Stimulated activated CD8-positive, alpha-beta memory T cell treated with anti-CD3 and anti-CD28 coated beads, Interleukin-7, amount 100 ng/mL, for 24 hours (primary cell): ENCODE measurements around the gene NEK6.

Experiments
- DNase-seq: peaks from one replicate; pipeline ENCODE4 v3.0.0-alpha.2; 2020; ENCODE audit warnings: low read depth

The NEK6 gene

GRCh38 chr9:124354346-124355038 is 96.7 kb downstream of the NEK6 start:
- no peak for DNase-seq

GRCh38 chr9:124355039-124355940 is 97.5 kb downstream of the NEK6 start:
- DNase-seq = no peak

- no peak for DNase-seq
Observed at GRCh38 chr9:124355941-124356744, 98.4 kb downstream of the NEK6 start.

- no peak for DNase-seq
Observed at GRCh38 chr9:124356745-124357390, 99.1 kb downstream of the NEK6 start.

GRCh38 chr9:124357721-124358361 is 100.1 kb downstream of the NEK6 start:
- no peak for DNase-seq

- no peak for DNase-seq
Observed at GRCh38 chr9:124358631-124359030, 100.9 kb downstream of the NEK6 start.

- DNase-seq = no peak
Observed at GRCh38 chr9:124359426-124359825, 101.7 kb downstream of the NEK6 start.

GRCh38 chr9:124359855-124360678 is 102.3 kb downstream of the NEK6 start:
- DNase-seq = no peak

- DNase-seq = no peak
Observed at GRCh38 chr9:124361128-124361527, 103.4 kb downstream of the NEK6 start.

- DNase-seq = no peak
Observed at GRCh38 chr9:124363326-124364096, 105.8 kb downstream of the NEK6 start.

- no peak for DNase-seq
Observed at GRCh38 chr9:124364141-124364540, 106.4 kb downstream of the NEK6 start.

- no peak for DNase-seq
Observed at GRCh38 chr9:124365036-124365435, 107.3 kb downstream of the NEK6 start.

- no peak for DNase-seq
Observed at GRCh38 chr9:124366476-124367220, 108.9 kb downstream of the NEK6 start.

- DNase-seq = no peak
Observed at GRCh38 chr9:124368692-124369091, 110.9 kb downstream of the NEK6 start.

GRCh38 chr9:124369231-124369797 is 111.6 kb downstream of the NEK6 start:
- no peak for DNase-seq

GRCh38 chr9:124370896-124371582 is 113.3 kb downstream of the NEK6 start:
- no peak for DNase-seq

- no peak for DNase-seq
Observed at GRCh38 chr9:124372038-124372437, 114.3 kb downstream of the NEK6 start.

- DNase-seq = no peak
Observed at GRCh38 chr9:124373386-124373785, 115.6 kb downstream of the NEK6 start.
